ENCODE data around the gene MERTK. TPM values are rescaled to one million over a fixed set of nuclear protein-coding genes. Genes with fewer than 3 reads are reported as not detected.
"Not testable (repeated sequence)": the region's sequence is repeated elsewhere in the genome, so short reads cannot be mapped to it uniquely, and the experiment has no call there.

The MERTK gene
- total and polyA plus RNA-seq, 9 donors = 8.3 to 21.9 (median 13.7) TPM

GRCh38 chr2:111932841-111933291, 34.5 kb downstream of the MERTK start:
- H3K4me1 ChIP-seq (ENCODE audit: insufficient read depth) = peaks cover 4% of the 10 kb centered on the region
- H3K36me3 ChIP-seq = no peaks in the 10 kb centered on the region
- no peaks in the 10 kb centered on the region for H3K27me3 ChIP-seq
- no peaks in the 10 kb centered on the region for H3K9me3 ChIP-seq
- DNase-seq = no peak
- no peak overlapping the region for H3K4me3 ChIP-seq
- 85 to 91% (median 86%) methylated on average over 4 of the region's 4 CpGs for WGBS, 3 donors
- intact Hi-C loops (cut with DNase I) = no loop called here
- TF ChIP-seq EP300 (IDR thresholded peaks at IDR 0.05) (no peak), POLR2A (IDR thresholded peaks at IDR 0.05) (no peak), CTCF (IDR thresholded peaks at IDR 0.05) (no peak)
- no peak overlapping the region for H3K27ac ChIP-seq

- intact Hi-C loops (cut with DNase I); H3K9me3 ChIP-seq; H3K36me3 ChIP-seq; H3K4me3 ChIP-seq; H3K4me1 ChIP-seq (ENCODE audit: insufficient read depth); H3K27me3 ChIP-seq; H3K27ac ChIP-seq; DNase-seq: not testable (repeated sequence)
- 86 to 96% (median 90%) methylated on average over 4 of the region's 4 CpGs for WGBS, 3 donors
Measured at GRCh38 chr2:111933900-111934299, 35.5 kb downstream of the MERTK start.

GRCh38 chr2:111936881-111937280, 38.5 kb downstream of the MERTK start:
- intact Hi-C loops (cut with DNase I) = no loop called here
- H3K9me3 ChIP-seq = no peaks in the 10 kb centered on the region
- H3K27me3 ChIP-seq = no peaks in the 10 kb centered on the region
- no peak for TF ChIP-seq CTCF (IDR thresholded peaks at IDR 0.05)
- TF ChIP-seq POLR2A (IDR thresholded peaks at IDR 0.05) = no peak
- TF ChIP-seq EP300 (IDR thresholded peaks at IDR 0.05) = no peak
- H3K4me1 ChIP-seq (ENCODE audit: insufficient read depth) = peaks cover 4% of the 10 kb centered on the region
- no peak overlapping the region for H3K27ac ChIP-seq
- H3K4me3 ChIP-seq = no peak overlapping the region
- 14 to 26% (median 16%) methylated on average over 5 of the region's 5 CpGs for WGBS, 3 donors
- no peaks in the 10 kb centered on the region for H3K36me3 ChIP-seq
- peak in 1 of 5 donors; percentile 35 for DNase-seq

- no peaks in the 10 kb centered on the region for H3K9me3 ChIP-seq
- H3K4me3 ChIP-seq = no peak overlapping the region
- intact Hi-C loops (cut with DNase I) = no loop called here
- H3K36me3 ChIP-seq = no peaks in the 10 kb centered on the region
- peaks cover 4% of the 10 kb centered on the region for H3K4me1 ChIP-seq (ENCODE audit: insufficient read depth)
- TF ChIP-seq CTCF (IDR thresholded peaks at IDR 0.05) = no peak
- TF ChIP-seq POLR2A (IDR thresholded peaks at IDR 0.05) = no peak
- TF ChIP-seq EP300 (IDR thresholded peaks at IDR 0.05) = no peak
- DNase-seq = no peak
- H3K27ac ChIP-seq = no peak overlapping the region
- H3K27me3 ChIP-seq = no peaks in the 10 kb centered on the region
Measured at GRCh38 chr2:111938392-111938791, 40.0 kb downstream of the MERTK start.

- Histone ChIP-seq H3K4me3 (no peak overlapping the region), H3K4me1 (ENCODE audit: insufficient read depth) (peaks cover 8% of the 10 kb centered on the region), H3K27ac (no peak overlapping the region), H3K27me3 (no peaks in the 10 kb centered on the region), H3K9me3 (no peaks in the 10 kb centered on the region), H3K36me3 (no peaks in the 10 kb centered on the region)
- no peak for TF ChIP-seq CTCF (IDR thresholded peaks at IDR 0.05)
- TF ChIP-seq EP300 (IDR thresholded peaks at IDR 0.05) = no peak
- TF ChIP-seq POLR2A (IDR thresholded peaks at IDR 0.05) = no peak
- DNase-seq = no peak
- WGBS, 3 donors = 91 to 96% (median 91%) methylated on average over 10 of the region's 10 CpGs
- intact Hi-C loops (cut with DNase I) = no loop called here
Measured at GRCh38 chr2:111940333-111941196, 42.2 kb downstream of the MERTK start.

Measured in ovary (tissue), 9 donors.